Stimulated activated CD8-positive, alpha-beta memory T cell treated with anti-CD3 and anti-CD28 coated beads, Interleukin-4, amount 100 ng/mL, for 48 hours (primary cell): ENCODE data around the gene SLC25A2.

Source experiments
- DNase-seq: peaks from one replicate; pipeline ENCODE4 v3.0.0-alpha.2; 2020

The SLC25A2 gene

DNA sequence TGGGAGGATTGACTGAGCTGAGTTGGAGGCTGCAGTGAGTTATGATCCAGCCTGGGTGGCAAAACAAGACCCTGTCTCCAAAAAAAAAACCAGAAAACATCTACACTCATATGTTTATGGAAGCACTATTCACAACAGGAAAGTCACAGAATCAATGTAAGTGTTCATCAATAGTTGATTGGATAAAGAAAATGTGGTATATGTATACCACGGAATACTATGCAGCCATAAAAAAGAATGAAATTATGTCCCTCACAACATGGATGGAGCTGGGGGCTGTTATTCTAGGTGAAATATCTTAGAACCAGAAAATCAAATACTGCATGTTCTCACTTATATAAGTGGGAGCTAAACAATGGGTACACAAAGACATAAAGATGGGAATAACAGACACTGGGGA, 2.8 kb upstream of the SLC25A2 start:
- DNase-seq = no peak

DNA sequence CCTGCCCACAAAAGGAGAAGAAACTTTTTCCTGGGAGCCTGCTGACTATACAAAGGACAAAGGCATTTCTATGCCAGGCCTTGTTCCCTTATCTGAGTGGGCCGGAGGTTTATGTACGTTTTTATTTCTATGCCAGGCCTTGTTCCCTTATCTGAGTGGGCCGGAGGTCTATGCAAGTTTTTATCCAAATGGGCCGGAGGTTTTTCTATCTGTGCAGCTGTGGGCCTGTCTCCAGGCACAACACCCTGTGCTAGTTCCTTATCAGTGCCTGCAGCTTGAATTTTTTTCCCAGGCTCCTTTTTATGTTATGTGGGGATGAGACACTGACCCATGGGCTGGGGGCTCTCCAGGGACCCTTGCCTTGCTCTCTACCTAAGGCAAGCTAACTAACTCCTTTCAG, 5.5 kb downstream of the SLC25A2 start:
- no peak for DNase-seq

DNA sequence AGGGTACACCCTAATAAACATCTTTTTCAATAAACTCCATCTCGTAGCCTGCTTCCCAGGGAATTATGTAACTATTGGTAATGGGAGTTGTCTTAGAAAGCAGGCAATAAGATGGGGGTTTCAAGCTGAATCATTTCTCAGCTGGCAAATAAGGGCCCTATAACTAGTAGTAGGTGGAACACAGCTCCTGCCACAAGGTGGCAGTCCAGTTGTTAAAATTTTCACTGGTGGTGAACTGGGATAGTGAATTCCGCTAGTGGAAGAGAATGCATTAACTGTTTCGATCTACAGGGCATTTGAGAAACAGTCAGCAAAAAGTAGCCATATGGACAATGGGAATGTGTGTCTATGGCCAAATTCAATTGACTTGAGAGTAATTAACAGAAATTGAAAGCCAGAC, 30.9 kb downstream of the SLC25A2 start:
- no peak for DNase-seq

DNA sequence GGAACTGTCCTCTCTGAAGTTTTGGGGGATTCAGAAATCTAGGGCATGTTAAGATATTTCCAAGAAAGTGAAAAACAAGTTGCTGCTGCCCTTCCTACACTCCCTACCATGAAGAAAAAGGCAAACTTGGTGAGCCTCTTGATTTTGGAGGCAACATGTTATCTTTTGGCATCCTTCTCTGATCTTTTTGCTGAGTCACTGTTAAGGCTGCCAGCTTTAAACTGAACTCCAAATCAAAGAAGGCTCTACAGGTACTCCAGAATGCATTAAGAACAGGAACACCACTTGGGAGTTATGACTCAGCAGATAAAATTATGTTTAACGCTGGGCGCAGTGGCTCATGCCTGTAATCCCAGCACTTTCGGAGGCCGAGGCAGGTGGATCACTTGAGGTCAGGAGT, 34.7 kb downstream of the SLC25A2 start:
- no peak for DNase-seq

DNA sequence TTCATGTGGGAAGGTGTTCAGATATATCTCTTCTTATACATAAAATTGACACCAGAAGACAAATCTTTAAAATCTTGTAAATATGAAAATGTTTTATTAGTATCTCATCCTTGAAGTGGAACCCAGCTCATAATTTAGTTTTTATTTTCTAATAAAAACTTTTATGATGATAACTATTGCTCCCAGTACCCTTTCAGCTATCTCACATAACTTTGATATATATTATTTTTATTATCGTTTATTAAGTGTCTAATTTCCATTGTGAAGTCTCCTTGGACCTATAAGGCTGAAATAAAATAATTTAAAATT, 42.7 kb downstream of the SLC25A2 start:
- no peak for DNase-seq

DNA sequence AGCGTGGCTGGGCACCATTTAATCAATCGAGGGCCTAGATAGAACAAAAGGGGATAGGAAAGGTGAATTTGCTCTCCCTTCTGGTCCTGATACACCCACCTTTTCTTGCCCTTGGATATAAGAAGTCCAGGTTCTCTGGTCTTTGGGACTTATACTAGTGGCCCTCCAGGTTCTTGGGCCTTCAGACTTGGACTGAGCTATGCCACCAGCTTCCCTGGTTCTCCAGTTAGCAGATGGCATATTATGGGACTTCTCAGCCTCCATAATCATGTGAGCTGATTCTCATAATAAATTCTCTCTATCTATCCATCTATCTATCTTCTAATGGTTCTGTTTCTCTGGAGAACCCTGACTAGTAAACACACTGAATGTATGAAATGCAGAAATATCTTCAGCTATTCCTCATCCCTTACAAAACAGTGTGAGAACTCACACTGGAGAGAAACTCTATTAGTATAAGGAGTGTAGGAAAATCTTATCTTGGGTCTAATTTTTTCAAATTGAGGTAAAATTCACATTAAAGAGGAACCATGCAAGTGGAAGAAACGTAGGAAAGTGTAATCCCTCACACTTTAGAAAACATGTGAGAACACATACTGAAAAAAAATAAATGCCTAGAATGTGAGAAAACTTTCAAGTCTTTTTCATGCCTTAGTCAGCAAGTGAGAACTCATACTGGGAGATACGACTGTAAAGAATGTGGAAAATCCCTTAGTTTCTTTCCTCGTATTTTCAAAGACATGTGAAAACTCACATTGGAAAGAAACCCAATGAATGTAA, 43.2 kb downstream of the SLC25A2 start:
- no peak for DNase-seq

DNA sequence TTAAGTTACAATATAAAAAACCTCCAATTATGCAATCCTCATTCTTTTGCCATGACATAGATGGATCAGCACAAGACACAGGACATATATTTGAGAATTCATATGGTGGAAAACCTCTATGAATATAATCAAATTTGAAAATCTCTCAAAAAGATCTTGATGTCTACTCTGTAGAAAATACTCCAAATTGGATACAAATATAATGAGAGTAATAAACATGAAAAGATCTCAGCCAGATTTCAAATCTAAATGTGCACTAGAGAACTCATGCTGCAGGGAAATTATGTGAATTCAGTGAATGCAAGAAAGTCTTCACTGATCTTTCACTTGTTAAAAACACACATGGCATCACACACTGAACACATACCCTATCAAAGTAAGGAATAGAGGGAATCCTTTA, 44.9 kb downstream of the SLC25A2 start:
- no peak for DNase-seq

DNA sequence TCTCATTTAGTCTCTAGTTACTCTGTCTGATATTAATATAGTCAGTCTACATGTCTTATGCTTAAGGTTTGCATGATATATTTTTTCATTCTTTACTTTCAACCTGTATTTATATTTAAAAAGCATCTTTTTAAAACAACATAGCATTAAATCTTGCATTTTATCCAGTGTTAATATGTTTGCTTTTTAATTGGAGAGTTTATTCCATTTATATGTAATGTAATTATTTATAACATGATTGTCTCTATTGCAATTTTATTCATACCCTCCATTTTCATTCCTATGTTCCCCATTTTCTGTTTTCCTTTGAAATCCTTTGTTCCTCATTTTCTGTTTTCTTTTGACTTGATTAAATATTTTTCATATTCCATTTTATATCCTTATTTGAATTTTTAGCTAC, 45.4 kb downstream of the SLC25A2 start:
- no peak for DNase-seq
